HG03378 (cell line): ENCODE results near the gene SLC41A3.

Experiments used
- ATAC-seq: cut with Tn5 transposase; IDR thresholded peaks from one replicate; pipeline ENCODE4 v1.9.1; 2021; ENCODE audit warnings: mild to moderate bottlenecking, moderate library complexity; ENCODE audit not compliant: unreplicated experiment

SLC41A3 gene

GRCh38 chr3:126121074-126121473, 37.1 kb upstream of the SLC41A3 start:
- no peak for ATAC-seq

DNA sequence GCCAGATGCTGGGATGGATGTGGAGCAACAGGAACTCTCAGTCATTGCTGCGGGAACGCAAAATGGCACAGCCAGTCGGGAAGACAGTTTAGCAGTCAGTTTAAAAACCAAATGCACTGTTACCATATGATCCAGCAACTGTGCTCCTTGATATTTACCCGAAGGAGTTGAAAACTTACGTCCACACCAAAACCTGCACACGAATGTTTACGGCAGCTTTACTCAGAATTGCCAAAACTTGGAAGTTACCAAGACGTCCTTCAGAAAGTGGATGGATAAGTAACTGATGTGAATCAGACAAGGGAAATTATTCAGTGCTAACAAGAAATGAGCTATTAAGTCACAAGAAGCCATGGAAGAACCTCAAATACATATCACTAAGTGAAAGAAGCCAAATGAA, 36.1 kb upstream of the SLC41A3 start:
- no peak for ATAC-seq

DNA sequence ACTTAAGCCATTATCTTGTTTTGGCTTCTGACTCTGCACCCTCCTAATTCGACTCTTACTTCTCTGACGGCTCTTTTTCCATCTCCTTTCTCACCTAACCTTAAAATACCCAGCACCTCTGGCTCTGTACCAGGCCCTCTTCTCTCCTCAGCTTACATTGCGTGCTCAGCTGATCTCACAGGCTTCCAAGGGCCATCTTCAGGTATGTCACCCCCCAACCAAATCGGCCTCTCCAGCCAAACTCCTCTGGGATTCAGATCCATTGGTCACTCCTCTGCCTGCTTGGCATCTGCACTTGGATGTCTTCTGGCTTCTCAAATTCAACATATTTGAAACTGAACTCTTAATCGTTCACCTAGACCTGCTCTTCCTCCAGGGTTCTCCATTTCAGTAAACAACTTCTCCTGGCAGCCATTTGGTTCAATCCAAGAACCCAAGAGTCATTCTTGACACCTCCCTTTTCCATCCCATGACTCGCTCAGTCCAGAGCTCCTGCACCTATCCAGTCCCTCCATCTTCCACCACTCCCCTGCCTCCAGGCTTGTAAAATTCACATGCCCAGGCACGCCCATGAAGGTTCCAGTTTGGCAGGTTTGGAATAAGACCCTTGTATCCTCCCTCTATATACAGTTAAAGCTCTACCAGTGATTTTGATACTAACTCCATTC, 35.2 kb upstream of the SLC41A3 start:
- no peak for ATAC-seq

DNA sequence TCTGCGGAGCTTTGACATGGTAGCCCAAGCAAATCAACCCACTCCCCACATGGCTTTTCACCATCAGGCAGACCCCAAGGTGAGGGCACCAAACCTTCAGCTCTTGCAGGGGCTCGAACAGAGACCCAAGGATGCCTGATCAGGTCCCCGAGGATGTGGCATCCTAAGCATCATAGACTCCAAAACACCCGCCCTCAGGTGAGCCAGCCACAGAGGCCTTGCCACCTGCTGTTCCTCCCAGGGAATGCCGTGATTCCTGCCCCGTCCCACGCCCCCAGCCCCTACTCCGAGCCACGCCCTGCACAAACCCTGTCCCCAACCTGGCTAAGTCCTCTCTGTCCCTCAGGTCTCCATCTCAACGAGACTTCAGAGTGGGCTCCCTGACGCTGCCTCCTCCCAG, 34.7 kb upstream of the SLC41A3 start:
- no peak for ATAC-seq

GRCh38 chr3:126117786-126118185, 33.9 kb upstream of the SLC41A3 start:
- no peak for ATAC-seq

DNA sequence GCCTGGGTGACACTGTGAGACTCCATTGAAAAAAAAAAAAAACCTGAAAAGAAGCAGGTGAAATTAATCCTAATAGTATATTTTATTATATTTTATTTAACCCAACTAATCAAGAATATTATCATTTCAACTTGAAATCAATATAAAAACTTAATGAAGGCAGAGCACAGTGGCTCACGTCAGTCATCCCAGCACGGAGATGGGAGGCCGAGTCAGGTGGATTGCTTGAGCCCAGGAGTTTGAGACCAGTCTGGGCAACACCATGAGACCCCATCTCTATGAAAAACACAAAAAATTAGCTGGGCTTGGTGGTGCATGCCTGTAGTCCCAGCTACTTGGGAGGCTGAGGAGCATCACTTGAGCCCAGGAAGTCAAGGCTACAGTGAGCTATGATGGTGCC, 33.3 kb upstream of the SLC41A3 start:
- ATAC-seq, result no peak

- ATAC-seq, result no peak
These were observed 32.6 kb upstream of the SLC41A3 start for GRCh38 chr3:126116526-126116925.

DNA sequence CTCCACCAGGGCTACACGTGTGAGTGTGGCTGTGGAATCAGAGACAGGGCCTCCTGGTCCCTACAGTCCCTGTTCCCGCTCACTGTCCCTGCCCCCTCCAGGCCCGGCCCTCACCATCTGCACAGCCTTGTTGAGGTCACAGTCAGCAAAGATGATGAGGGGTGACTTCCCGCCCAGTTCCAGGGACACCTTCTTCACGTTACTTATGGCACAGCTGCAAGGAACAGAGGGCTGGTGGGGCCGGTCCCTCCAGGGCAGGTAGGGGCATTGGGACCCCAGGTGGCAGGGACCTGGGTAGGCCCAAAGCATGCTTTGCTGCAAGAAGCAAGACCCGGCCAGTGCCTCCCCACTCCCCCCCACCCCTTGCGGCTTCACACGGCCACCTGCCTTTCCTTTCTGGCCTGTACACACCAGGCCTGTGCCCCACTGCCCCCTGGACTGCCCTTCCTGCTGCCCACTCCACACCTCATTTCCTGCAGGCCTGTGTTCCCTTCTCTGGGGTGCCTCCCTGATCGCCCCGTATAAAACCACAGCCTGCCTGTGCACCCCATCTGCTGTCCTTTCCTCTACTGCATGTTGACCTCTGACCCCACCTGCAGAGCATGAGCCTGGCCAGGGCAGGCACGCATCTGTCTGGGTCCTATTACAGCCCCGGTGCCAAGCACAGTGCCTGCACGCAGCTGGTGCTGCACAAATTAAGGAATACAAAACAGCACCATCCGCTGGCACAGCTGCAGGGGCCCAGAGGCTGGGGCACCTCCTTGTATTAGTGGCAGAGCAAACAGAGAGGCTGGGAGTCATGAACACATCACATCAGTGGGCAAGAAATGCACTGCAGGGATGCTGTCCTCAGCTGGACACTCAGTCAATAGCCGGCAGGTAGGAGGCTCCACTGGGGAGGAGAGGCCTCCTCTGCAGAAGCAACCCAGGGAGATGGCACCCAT, 30.8 kb upstream of the SLC41A3 start:
- ATAC-seq, result no peak

DNA sequence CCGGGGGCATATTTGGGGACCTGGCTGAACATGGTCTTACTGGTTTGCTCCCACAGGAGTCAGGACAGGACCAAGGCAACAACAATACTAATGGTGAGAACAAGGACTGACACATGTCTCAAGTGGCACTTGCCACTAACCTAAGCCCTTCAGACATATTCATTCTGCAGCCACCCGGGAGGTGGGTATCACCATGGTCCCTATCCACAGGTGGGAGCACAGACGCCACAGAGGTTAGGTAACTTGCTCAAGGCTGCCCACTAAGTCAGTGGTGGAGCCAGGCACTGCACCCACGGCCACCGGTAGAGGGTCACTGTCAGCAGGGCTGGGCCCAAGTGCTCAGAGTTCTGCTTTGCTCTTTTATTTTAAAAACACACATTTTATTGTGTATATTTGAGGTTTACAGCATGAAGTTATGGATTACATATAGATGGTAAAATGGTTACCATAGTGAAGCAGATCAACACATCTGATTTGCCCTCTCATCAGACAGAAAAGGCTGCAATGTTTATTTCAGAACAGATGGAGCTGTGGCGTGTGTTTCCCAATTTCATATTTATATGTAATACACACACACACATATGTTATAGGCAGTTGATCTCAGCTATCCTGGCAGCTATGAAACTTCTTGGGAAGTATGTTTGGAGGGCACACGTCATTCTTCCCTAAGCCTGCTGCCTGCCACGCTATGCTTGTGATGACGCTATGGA, 30.0 kb upstream of the SLC41A3 start:
- no peak for ATAC-seq

DNA sequence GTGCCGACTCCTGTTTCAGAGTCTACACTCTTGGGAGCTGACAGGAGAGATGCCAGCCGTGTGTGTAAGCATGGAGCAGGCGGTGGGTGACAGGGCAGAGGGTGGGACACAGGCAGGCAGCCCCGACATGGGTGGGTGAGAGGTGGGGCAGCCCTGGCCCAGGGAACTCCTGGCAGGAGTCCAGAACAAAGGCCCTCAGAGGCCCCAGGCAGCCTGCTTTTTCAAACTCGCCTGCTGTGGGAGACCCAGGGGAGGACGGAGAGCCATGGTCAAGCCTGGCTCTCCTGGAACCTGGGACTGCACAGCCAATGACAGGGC, 29.3 kb upstream of the SLC41A3 start:
- ATAC-seq, result no peak

- ATAC-seq, result no peak
These were observed 28.8 kb upstream of the SLC41A3 start for GRCh38 chr3:126112531-126113237.

- ATAC-seq, result no peak
These were observed 27.9 kb upstream of the SLC41A3 start for GRCh38 chr3:126111566-126112475.

GRCh38 chr3:126111126-126111551, 27.2 kb upstream of the SLC41A3 start:
- ATAC-seq, result no peak

DNA sequence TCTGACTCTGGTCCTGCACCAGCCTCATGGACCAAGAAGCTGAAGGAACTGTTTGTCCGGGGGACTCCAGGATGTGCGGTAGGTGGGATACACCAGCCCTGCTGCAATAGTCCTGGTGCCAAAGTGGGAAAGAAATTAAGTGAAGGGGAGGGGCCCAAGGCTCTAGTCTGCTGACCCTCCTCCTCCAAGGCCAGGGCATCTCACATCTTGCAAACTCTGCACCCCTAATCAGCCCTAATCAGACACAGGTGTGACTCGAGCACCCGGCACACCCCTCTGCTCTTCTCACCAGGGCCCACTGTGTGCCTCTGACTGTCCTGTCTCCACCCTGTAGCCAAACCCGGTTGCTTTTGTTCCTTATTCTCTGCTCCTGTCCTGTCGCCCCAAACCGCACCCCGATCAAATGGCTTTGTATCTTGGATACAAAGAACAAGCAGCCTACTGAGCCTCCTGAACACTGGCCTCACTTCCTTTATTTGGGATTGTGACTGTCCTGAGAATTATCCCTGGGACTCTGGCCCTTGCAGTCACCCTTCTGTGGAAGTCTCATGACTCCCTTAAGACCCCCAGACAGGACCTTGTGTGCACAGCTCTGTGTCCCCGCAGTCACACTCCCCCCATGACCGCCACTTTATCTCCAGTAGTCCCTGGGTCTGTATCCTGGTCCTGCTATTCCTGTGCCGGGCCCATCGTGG, 26.7 kb upstream of the SLC41A3 start:
- ATAC-seq, result no peak

DNA sequence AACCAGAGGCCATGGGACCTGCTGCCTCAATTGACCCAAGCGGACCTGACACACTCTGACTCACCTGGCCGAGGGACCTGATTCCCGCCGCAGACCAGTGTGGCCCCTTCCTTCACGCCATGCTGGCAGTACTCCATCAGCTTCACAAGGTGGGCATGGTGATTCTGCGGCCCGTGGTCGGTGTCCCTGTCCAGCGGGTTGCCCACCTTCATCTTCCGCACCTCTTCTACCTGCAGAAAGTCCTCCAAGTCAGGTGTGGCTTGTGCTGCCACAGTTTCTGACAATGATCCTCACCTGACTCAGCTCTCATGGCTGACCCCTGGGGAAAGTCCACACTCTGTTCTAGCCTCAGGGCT, 25.9 kb upstream of the SLC41A3 start:
- no peak for ATAC-seq

- no peak for ATAC-seq
These were observed 25.4 kb upstream of the SLC41A3 start for GRCh38 chr3:126109146-126109879.

DNA sequence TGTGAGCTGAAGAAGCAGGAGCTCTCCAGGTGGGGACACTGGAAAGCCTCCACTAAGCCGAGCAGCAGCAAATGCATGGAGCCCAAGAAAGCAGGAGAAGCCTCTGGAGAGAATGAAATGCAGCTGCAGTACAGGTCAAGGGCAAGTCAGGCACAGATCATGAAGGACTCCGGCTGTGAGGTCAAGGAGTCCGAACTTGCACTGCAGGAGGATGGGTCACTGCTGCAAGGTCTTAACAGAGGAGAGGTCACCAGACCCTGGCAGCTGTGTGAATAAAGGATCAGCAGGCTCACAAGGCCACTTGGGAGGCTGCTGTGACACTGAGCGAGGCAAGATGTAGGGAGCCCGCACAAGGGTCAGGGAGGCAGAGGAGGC, 24.7 kb upstream of the SLC41A3 start:
- ATAC-seq, result no peak

DNA sequence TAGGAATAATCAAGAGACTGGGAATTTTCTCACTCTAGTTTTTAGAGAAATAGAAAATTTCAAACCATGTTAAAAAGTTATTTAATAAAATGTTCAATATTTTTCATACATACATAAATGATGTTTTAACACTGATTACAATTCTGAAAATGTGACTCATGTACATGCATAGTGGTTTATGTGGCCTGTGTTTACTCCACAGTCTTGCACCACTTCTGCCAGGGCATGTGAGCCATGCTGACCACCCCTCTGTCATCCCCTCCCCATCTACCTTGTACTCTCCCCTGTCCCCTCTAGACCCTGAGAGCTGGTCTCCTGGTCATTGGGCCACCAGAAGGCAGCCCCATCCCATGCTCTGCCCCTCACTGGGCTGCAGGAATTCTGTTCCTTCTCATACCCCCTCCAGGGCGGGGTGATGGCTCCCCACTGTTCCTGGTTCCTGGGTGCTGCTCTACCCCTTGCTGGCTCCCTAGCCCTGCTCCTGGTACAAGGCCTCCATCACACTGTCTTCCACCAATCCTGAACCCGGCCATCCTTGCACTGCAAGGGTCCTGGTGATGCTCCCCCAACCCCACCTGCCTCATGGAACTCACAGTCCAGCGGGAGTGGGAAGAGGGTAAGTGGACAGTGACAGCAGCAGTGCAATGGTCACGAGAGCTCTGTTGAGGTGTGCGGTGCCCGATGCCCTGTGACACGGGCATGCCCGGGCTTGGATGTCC, 24.2 kb upstream of the SLC41A3 start:
- ATAC-seq, result no peak
